Astrocyte (in vitro differentiated cells and primary cell): ENCODE results near the gene SLC6A13. TPM values are rescaled to one million over a fixed set of nuclear protein-coding genes. Genes with fewer than 3 reads are reported as not detected.

Source experiments
- DNase-seq: peaks from one replicate; pipeline ENCODE4 v3.0.0-alpha.2; 2010; ENCODE audit warnings: low read depth
- FAIRE-seq: peaks from 2 replicates; lab custom pipeline; 2011; peaks lifted over from hg19 to GRCh38; lab: Jason Lieb, UNC
- H2AFZ ChIP-seq: 2 replicates; pipeline ENCODE4 v1.6.0; 2012; ENCODE audit warnings: low read depth, low read length, inconsistent platforms
- H3K27ac ChIP-seq: 2 replicates; pipeline ENCODE4 v1.5.1; 2011; ENCODE audit warnings: low read depth, low read length, inconsistent platforms
- H3K27me3 ChIP-seq: 2 replicates; pipeline ENCODE4 v1.6.0; 2011; ENCODE audit warnings: low read length, inconsistent platforms; ENCODE audit not compliant: insufficient read depth
- H3K36me3 ChIP-seq: 2 replicates; pipeline ENCODE4 v1.5.1; 2011; ENCODE audit warnings: low read length, inconsistent platforms; ENCODE audit not compliant: insufficient read depth
- H3K4me1 ChIP-seq: 2 replicates; pipeline ENCODE4 v1.5.1; 2011; ENCODE audit warnings: low read length, inconsistent platforms; ENCODE audit not compliant: insufficient read depth
- H3K4me2 ChIP-seq: 2 replicates; pipeline ENCODE4 v1.6.0; 2012; ENCODE audit warnings: low read length, inconsistent platforms
- H3K4me3 ChIP-seq: 2 replicates; pipeline ENCODE4 v1.5.1; 2011; ENCODE audit warnings: low read depth, mild to moderate bottlenecking, low read length, inconsistent platforms; ENCODE audit not compliant: insufficient read depth
- H3K79me2 ChIP-seq: 2 replicates; pipeline ENCODE4 v1.6.0; 2012; ENCODE audit warnings: mild to moderate bottlenecking, low read length, inconsistent platforms; ENCODE audit not compliant: insufficient read depth
- H3K9ac ChIP-seq: 2 replicates; pipeline ENCODE4 v1.6.0; 2012; ENCODE audit warnings: mild to moderate bottlenecking, low read length, inconsistent platforms
- H3K9me3 ChIP-seq: 2 replicates; pipeline ENCODE4 v1.5.1; 2012; ENCODE audit warnings: low read depth, mild to moderate bottlenecking, low read length, inconsistent platforms; ENCODE audit not compliant: insufficient read depth
- H4K20me1 ChIP-seq: 2 replicates; pipeline ENCODE4 v1.6.0; 2012; ENCODE audit warnings: low read length, inconsistent platforms; ENCODE audit not compliant: insufficient read depth
- H3K27ac Mint-ChIP-seq: one replicate; pipeline ENCODE4 v1.8.0; 2021; ENCODE audit warnings: mild to moderate bottlenecking, mixed read lengths; ENCODE audit not compliant: unreplicated experiment
- H3K27me3 Mint-ChIP-seq: one replicate; pipeline ENCODE4 v1.8.0; 2021; ENCODE audit warnings: low read depth, mixed read lengths; ENCODE audit not compliant: unreplicated experiment
- H3K36me3 Mint-ChIP-seq: one replicate; pipeline ENCODE4 v1.8.0; 2021; ENCODE audit warnings: low read depth, mixed read lengths; ENCODE audit not compliant: unreplicated experiment
- H3K4me1 Mint-ChIP-seq: one replicate; pipeline ENCODE4 v1.8.0; 2021; ENCODE audit warnings: low read depth, mixed read lengths; ENCODE audit not compliant: unreplicated experiment
- H3K4me3 Mint-ChIP-seq: one replicate; pipeline ENCODE4 v1.8.0; 2021; ENCODE audit warnings: mild to moderate bottlenecking, moderate library complexity, mixed read lengths; ENCODE audit not compliant: unreplicated experiment
- H3K9me3 Mint-ChIP-seq: one replicate; pipeline ENCODE4 v1.8.0; 2021; ENCODE audit warnings: mild to moderate bottlenecking, mixed read lengths; ENCODE audit not compliant: unreplicated experiment
- EZH2 ChIP-seq: IDR thresholded peaks from 2 replicates; pipeline ENCODE4 v1.6.1; 2012; ENCODE audit warnings: mild to moderate bottlenecking, low read length, inconsistent platforms; ENCODE audit not compliant: insufficient read depth
- total RNA-seq: library from RNA; stranded (reverse); gene quantifications from 2 replicates; pipeline ENCODE4 v1.2.1, GENCODE V29; 2021
- TF ChIP-seq, protein P1 (sequence below): IDR thresholded peaks from 2 replicates; pipeline ENCODE4 v1.5.1; 2011; ENCODE audit warnings: low read depth, mild to moderate bottlenecking, inconsistent platforms, low read length, moderate library complexity; ENCODE audit not compliant: insufficient read depth

SLC6A13 gene
- total RNA-seq, 1 donor from 2014 or later, result 2.6 TPM

DNA sequence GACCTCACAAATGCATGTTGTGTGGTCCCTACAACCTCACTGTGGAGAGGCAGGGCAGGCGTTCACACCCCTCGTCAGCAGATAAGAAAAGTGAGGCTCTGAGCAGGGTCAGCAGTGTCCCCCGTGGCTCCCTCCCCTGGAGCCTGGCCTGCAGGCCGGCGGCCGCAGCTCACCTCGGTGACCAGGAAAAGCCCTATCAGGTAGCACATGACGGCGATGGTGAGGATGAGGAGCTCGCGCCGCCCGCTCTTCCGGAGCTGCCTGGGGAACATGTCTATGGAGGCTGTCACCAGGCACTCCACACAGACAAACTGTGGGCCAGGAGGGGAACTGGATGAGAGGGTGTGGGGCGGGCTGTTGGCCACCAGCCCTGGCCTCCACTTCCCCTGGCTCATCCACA lies 66.7 kb downstream of the SLC6A13 start:
- H3K27ac ChIP-seq, result no peak overlapping the region
- no peak overlapping the region for H3K9ac ChIP-seq
- no peak overlapping the region for H2AFZ ChIP-seq
- no peaks in the 10 kb centered on the region for H3K9me3 ChIP-seq
- Mint-ChIP-seq H3K27ac (no peak overlapping the region), H3K4me3 (no peak overlapping the region), H3K9me3 (peaks cover 7% of the 10 kb centered on the region), H3K27me3 (peaks cover 55% of the 10 kb centered on the region), H3K4me1 (peaks cover 6% of the 10 kb centered on the region), H3K36me3 (peaks cover 10% of the 10 kb centered on the region)
- no peak overlapping the region for H3K4me2 ChIP-seq
- no peaks in the 10 kb centered on the region for H3K36me3 ChIP-seq
- H4K20me1 ChIP-seq, result no peaks in the 10 kb centered on the region
- DNase-seq, result no peak
- H3K4me3 ChIP-seq, result no peak overlapping the region
- FAIRE-seq, result no peak
- TF ChIP-seq, protein P1, sequence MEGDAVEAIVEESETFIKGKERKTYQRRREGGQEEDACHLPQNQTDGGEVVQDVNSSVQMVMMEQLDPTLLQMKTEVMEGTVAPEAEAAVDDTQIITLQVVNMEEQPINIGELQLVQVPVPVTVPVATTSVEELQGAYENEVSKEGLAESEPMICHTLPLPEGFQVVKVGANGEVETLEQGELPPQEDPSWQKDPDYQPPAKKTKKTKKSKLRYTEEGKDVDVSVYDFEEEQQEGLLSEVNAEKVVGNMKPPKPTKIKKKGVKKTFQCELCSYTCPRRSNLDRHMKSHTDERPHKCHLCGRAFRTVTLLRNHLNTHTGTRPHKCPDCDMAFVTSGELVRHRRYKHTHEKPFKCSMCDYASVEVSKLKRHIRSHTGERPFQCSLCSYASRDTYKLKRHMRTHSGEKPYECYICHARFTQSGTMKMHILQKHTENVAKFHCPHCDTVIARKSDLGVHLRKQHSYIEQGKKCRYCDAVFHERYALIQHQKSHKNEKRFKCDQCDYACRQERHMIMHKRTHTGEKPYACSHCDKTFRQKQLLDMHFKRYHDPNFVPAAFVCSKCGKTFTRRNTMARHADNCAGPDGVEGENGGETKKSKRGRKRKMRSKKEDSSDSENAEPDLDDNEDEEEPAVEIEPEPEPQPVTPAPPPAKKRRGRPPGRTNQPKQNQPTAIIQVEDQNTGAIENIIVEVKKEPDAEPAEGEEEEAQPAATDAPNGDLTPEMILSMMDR, result no peak
- no peak for TF ChIP-seq EZH2
- H3K79me2 ChIP-seq, result no peaks in the 10 kb centered on the region
- peaks cover 4% of the 10 kb centered on the region for H3K4me1 ChIP-seq
- H3K27me3 ChIP-seq, result peaks cover 24% of the 10 kb centered on the region

DNA sequence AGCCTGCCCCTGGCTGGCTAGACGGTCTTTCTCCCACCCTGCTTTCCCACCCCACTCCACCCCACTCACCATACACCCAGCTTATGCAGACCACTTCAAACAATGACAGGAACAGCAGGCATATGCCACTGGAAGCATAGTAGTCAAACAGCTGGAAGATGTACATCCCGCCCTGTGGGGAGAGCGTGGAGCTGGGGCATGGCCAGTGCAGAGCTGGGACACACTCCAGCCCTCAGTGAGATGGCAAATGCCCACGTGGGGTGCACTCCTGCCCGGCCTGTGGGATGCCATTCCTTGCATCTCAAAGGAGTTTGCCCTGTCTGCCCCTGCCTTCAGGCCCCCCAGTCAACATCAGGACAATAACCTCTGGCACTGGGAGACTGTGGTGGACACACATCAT lies 67.5 kb downstream of the SLC6A13 start:
- no peak overlapping the region for H3K27ac ChIP-seq
- H2AFZ ChIP-seq, result no peak overlapping the region
- Mint-ChIP-seq H3K4me1 (peaks cover 6% of the 10 kb centered on the region), H3K9me3 (peaks cover 7% of the 10 kb centered on the region), H3K4me3 (no peak overlapping the region), H3K27ac (no peak overlapping the region), H3K27me3 (peaks cover 54% of the 10 kb centered on the region), H3K36me3 (peaks cover 11% of the 10 kb centered on the region)
- H3K9ac ChIP-seq, result no peak overlapping the region
- no peaks in the 10 kb centered on the region for H4K20me1 ChIP-seq
- TF ChIP-seq, protein P1, result no peak
- no peak for TF ChIP-seq EZH2
- no peaks in the 10 kb centered on the region for H3K79me2 ChIP-seq
- no peak overlapping the region for H3K4me2 ChIP-seq
- no peak for DNase-seq
- H3K27me3 ChIP-seq, result peaks cover 22% of the 10 kb centered on the region
- H3K36me3 ChIP-seq, result no peaks in the 10 kb centered on the region
- no peaks in the 10 kb centered on the region for H3K9me3 ChIP-seq
- H3K4me1 ChIP-seq, result peaks cover 4% of the 10 kb centered on the region
- FAIRE-seq, result no peak
- H3K4me3 ChIP-seq, result no peak overlapping the region

DNA sequence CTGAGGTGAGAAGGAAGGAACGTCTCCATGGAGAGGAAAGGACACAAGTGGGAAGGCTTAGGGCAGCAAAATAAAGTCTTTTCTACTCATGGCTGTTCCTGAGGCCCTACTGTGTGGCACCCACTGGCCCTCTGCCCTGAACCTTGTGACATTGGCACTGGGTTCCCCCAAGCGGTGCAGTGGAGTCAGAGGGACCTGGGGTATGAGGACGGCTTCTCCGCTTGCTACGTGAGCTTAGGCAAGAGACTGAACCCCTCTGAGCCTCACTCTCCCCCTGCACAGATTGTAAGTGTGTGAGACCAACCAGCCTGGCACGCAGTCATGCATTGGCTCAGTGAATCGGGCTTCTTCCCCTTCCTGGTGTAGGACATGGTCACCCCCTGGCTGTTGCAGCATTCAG lies 68.4 kb downstream of the SLC6A13 start:
- no peak overlapping the region for H3K4me2 ChIP-seq
- no peak overlapping the region for H3K9ac ChIP-seq
- peaks cover 17% of the 10 kb centered on the region for H3K27me3 ChIP-seq
- no peaks in the 10 kb centered on the region for H3K79me2 ChIP-seq
- Mint-ChIP-seq H3K27me3 (peaks cover 62% of the 10 kb centered on the region), H3K36me3 (peaks cover 16% of the 10 kb centered on the region), H3K4me1 (peaks cover 2% of the 10 kb centered on the region), H3K27ac (no peak overlapping the region), H3K9me3 (peaks cover 7% of the 10 kb centered on the region), H3K4me3 (no peak overlapping the region)
- no peak overlapping the region for H2AFZ ChIP-seq
- no peak for TF ChIP-seq EZH2
- TF ChIP-seq, protein P1, result no peak
- DNase-seq, result no peak
- H3K4me1 ChIP-seq, result no peaks in the 10 kb centered on the region
- H3K9me3 ChIP-seq, result no peaks in the 10 kb centered on the region
- FAIRE-seq, result no peak
- H3K36me3 ChIP-seq, result no peaks in the 10 kb centered on the region
- H3K27ac ChIP-seq, result no peak overlapping the region
- no peaks in the 10 kb centered on the region for H4K20me1 ChIP-seq
- H3K4me3 ChIP-seq, result no peak overlapping the region
